Vagina (tissue), 2 donors: ENCODE measurements around the gene RING1. TPM values are rescaled to one million over a fixed set of nuclear protein-coding genes. Genes with fewer than 3 reads are reported as not detected.

Experiments used
- DNase-seq, 2 donors: peaks; one replicate each; pipeline ENCODE4 v3.0.0-alpha.2; 2017; ENCODE audit errors: extremely low spot score in 2 of 2
- H3K27ac ChIP-seq: fragments of 200-600 bp; sonication (generic); one replicate; pipeline ENCODE4 v1.5.1; 2019
- H3K27me3 ChIP-seq: fragments of 200-600 bp; sonication (generic); one replicate; pipeline ENCODE4 v1.5.1; 2019
- H3K36me3 ChIP-seq, 2 donors: fragments of 200-600 bp; sonication (generic); one replicate each; pipeline ENCODE4 v1.5.1; 2017 to 2019
- H3K4me1 ChIP-seq: fragments of 200-600 bp; sonication (generic); one replicate; pipeline ENCODE4 v1.5.1; 2019
- H3K4me3 ChIP-seq, 2 donors: fragments of 200-600 bp; sonication (generic); 1 replicate in 1 of 2; 2 replicates in 1 of 2; pipeline ENCODE4 v1.5.1; 2016 to 2019
- H3K9me3 ChIP-seq: fragments of 200-600 bp; sonication (generic); one replicate; pipeline ENCODE4 v1.5.1; 2019
- CTCF ChIP-seq, 3 experiments: fragments of 450-650 bp in 2 of 3; fragments of 200-600 bp in 1 of 3; sonication (generic) in 1 of 3; IDR thresholded peaks; one replicate each; pipeline ENCODE4 v1.5.1; 2017 to 2019; ENCODE audit warnings: antibody characterized with exemption in 3 of 3, mild to moderate bottlenecking in 2 of 3, moderate library complexity in 2 of 3
- POLR2A ChIP-seq, 2 donors: fragments of 450-650 bp; IDR thresholded peaks; one replicate each; pipeline ENCODE4 v1.6.1; 2017; ENCODE audit warnings: antibody characterized with exemption in 2 of 2, mild to moderate bottlenecking in 2 of 2, moderate library complexity in 2 of 2
- POLR2AphosphoS5 ChIP-seq, 2 donors: sonication (generic); formaldehyde crosslinking; IDR thresholded peaks; one replicate each; pipeline ENCODE4 v1.9.0; 2017; ENCODE audit warnings: antibody characterized with exemption in 2 of 2, mild to moderate bottlenecking in 2 of 2, low read depth in 1 of 2; ENCODE audit not compliant: insufficient read depth in 1 of 2
- intact Hi-C: fragments of 100-400 bp; cut with DNase I; formaldehyde crosslinking; loops from one replicate; pipeline ENCODE4 v1.15.1; 2023
- total RNA-seq: library from RNA; depleted of rRNA; stranded (reverse); fragments of >200 nt; gene quantifications from one replicate; pipeline ENCODE4 v1.2.3, GENCODE V29; 2016

The RING1 gene
- total RNA-seq, 1 donor from 2014 or later: 32.7 TPM

DNA sequence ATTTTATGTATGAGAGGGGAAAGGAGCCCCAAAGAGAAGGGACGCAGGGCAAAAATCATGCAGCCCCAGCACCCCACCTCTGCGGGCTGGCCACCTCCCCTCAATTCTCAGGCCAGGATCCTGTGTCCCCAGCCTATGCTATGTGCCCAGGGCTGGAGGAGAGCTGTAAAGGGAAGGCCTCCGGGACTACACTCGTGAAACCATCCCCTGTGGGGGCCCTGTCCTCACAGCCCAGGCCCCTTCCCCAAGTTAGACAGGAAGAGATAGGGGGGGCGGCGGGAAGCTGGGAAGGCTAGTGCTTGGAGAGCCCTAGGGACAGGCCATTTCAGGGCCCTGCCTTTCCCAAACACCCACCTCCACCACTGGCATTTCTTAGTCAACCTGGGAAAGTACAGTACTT, 14.7 kb upstream of the RING1 start:
- TF ChIP-seq POLR2A (IDR thresholded peaks at IDR 0.05) (no peak), CTCF (IDR thresholded peaks at IDR 0.05) (no peak), POLR2AphosphoS5 (IDR thresholded peaks at IDR 0.05; ENCODE audit: insufficient read depth in 1 of 2, low read depth in 1 of 2) (no peak)
- DNase-seq: no peak
- Histone ChIP-seq H3K36me3 (peaks cover 0 to 21% of the 10 kb centered on the region in 2 donors), H3K9me3 (no peaks in the 10 kb centered on the region), H3K27me3 (no peaks in the 10 kb centered on the region), H3K27ac (peak overlapping the region; percentile 71), H3K4me3 (peak overlapping the region; percentile 44 to 47), H3K4me1 (peaks cover 32% of the 10 kb centered on the region)
- intact Hi-C loops: no loop called here

DNA sequence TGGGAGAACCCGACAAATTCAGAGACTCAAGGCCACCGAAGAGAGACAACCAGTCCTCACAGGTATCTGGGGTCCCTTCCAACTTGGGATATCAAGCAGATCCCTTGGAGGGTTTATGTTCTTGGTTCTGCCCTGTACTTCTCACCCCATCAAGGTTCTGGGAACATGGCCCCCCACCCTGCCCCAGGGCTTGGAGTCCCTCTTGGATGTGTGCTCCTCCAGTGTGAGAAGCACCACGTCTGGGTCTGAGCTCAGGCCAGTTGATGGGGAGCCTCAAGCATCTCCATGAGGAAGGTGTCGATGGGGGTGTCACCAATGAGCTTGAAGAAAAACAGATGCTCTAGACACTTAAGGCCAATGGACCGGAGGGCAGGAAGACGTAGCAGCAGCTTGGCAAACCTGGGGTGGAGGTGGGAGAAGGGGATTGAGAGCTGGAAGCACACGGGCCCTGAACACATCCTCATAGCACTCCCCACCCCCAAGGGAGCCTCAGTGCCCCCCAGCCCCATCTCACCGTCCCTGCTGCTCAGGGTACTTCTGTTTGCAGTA, 13.8 kb upstream of the RING1 start:
- Histone ChIP-seq H3K9me3 (no peaks in the 10 kb centered on the region), H3K36me3 (peaks cover 0 to 21% of the 10 kb centered on the region in 2 donors), H3K27me3 (no peaks in the 10 kb centered on the region), H3K4me1 (peaks cover 40% of the 10 kb centered on the region), H3K4me3 (no peak overlapping the region), H3K27ac (no peak overlapping the region)
- no peak for DNase-seq
- TF ChIP-seq POLR2A (IDR thresholded peaks at IDR 0.05): no peak
- TF ChIP-seq CTCF (IDR thresholded peaks at IDR 0.05): no peak
- intact Hi-C loops: no loop called here

DNA sequence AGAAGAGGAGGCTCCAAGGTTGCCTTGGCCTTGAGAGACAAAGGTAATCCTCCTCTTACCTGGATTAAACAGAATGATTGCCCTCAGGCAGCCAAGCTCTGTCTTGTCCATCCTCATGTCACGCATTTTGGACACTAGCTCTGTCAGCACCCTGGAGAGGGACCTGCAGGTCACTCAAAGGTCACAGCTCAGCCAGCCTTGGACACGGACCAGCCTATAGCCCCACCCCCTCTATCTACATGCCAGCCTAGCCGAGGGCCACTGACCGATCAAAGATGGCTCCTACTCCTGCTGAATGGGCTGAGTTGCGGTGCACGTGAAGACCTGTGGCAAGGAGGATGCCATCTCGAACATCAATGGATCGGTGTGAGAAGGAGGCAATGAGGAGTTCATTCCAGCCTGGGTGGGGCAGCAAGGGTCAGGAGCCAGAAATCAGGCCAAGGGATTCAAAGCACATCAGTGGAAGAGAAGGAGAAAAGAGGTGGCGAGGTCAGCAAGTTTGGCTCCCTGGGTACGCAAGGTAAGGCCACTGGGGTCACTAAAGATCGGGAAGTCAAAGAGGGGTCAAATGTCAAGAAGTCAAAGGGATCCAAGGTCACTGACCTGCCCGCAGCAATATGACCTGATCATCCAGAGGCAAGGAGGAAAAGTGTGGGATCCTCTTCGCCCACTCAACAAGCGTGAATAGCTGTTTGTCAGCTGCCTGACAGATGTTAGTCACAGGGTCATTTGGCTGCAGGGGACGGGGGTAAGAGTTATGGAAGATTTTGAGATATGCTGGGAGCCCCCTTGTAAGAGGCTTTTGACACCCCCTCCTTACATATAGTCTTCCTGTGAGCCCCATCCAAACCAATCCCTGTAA, 12.8 kb upstream of the RING1 start:
- intact Hi-C loops: no loop called here
- Histone ChIP-seq H3K9me3 (no peaks in the 10 kb centered on the region), H3K27me3 (no peaks in the 10 kb centered on the region), H3K4me3 (no peak overlapping the region), H3K4me1 (peaks cover 43% of the 10 kb centered on the region), H3K27ac (no peak overlapping the region), H3K36me3 (peaks cover 0 to 21% of the 10 kb centered on the region in 2 donors)
- TF ChIP-seq CTCF (IDR thresholded peaks at IDR 0.05): no peak
- no peak for DNase-seq

- DNase-seq: no peak
- no peak overlapping the region for H3K4me3 ChIP-seq
- peaks cover 0 to 27% of the 10 kb centered on the region in 2 donors for H3K36me3 ChIP-seq
- H3K9me3 ChIP-seq: no peaks in the 10 kb centered on the region
- peaks cover 50% of the 10 kb centered on the region for H3K4me1 ChIP-seq
- H3K27ac ChIP-seq: no peak overlapping the region
- intact Hi-C loops: no loop called here
- no peaks in the 10 kb centered on the region for H3K27me3 ChIP-seq
- TF ChIP-seq POLR2AphosphoS5 (IDR thresholded peaks at IDR 0.05; ENCODE audit: insufficient read depth in 1 of 2, low read depth in 1 of 2) (no peak), POLR2A (IDR thresholded peaks at IDR 0.05) (no peak), CTCF (IDR thresholded peaks at IDR 0.05) (peak in 2 of 3 experiments; percentile 3 to 20)
Observed at GRCh38 chr6:33197431-33198048, 10.8 kb upstream of the RING1 start.
